Fibroblast of the aortic adventitia (primary cell): ENCODE data around the gene AIG1. TPM values are rescaled to one million over a fixed set of nuclear protein-coding genes. Genes with fewer than 3 reads are reported as not detected.
"Not testable (repeated sequence)": the region's sequence is repeated elsewhere in the genome, so short reads cannot be mapped to it uniquely, and the experiment has no call there.

Experiments used
- DNase-seq: peaks from one replicate; pipeline ENCODE4 v3.0.0-alpha.2; 2010; ENCODE audit warnings: low read depth
- H3K4me3 ChIP-seq: 2 replicates; pipeline ENCODE4 v1.5.1; 2011; ENCODE audit warnings: low read depth, mild to moderate bottlenecking, control low read depth, low read length, moderate library complexity
- CTCF ChIP-seq: IDR thresholded peaks from 2 replicates; pipeline ENCODE4 v1.5.1; 2011; ENCODE audit warnings: mild to moderate bottlenecking, low read length, control low read depth, inconsistent platforms; ENCODE audit not compliant: insufficient read depth
- total RNA-seq: library from RNA; depleted of rRNA; stranded (reverse); fragments of >200 nt; gene quantifications from 2 replicates; pipeline ENCODE4 v1.2.3, GENCODE V29; 2012; ENCODE audit warnings: low replicate concordance

Gene AIG1
- total RNA-seq, 1 donor, result 28.0 TPM

GRCh38 chr6:143236151-143236798, 175.6 kb downstream of the AIG1 start:
- H3K4me3 ChIP-seq, result no peak overlapping the region
- no peak for DNase-seq
- no peak for TF ChIP-seq CTCF

GRCh38 chr6:143238306-143238705, 177.6 kb downstream of the AIG1 start:
- no peak for DNase-seq
- no peak for TF ChIP-seq CTCF
- no peak overlapping the region for H3K4me3 ChIP-seq

- peak; percentile 56 for DNase-seq
- TF ChIP-seq CTCF, result no peak
- H3K4me3 ChIP-seq, result no peak overlapping the region
These were observed 180.4 kb downstream of the AIG1 start for GRCh38 chr6:143241111-143241510.

GRCh38 chr6:143241911-143242310, 181.2 kb downstream of the AIG1 start:
- no peak overlapping the region for H3K4me3 ChIP-seq
- no peak for DNase-seq
- TF ChIP-seq CTCF, result no peak

GRCh38 chr6:143243786-143244185, 183.1 kb downstream of the AIG1 start:
- no peak for TF ChIP-seq CTCF
- DNase-seq, result no peak
- H3K4me3 ChIP-seq, result no peak overlapping the region

- no peak for DNase-seq
- H3K4me3 ChIP-seq, result no peak overlapping the region
- TF ChIP-seq CTCF, result no peak
These were observed 185.0 kb downstream of the AIG1 start for GRCh38 chr6:143245656-143246055.

- DNase-seq, result peak; percentile 44
- not testable (repeated sequence) for H3K4me3 ChIP-seq
These were observed 185.6 kb downstream of the AIG1 start for GRCh38 chr6:143246166-143246775.
